GM12892 (cell line): ENCODE results near the gene STK36.

Source experiments
- POLR2A ChIP-seq: IDR thresholded peaks from 2 replicates; pipeline ENCODE4 v1.6.1; 2011; ENCODE audit warnings: low read depth, low read length, control low read depth
- POLR2AphosphoS5 ChIP-seq: IDR thresholded peaks from 2 replicates; pipeline ENCODE4 v1.6.1; 2011; ENCODE audit warnings: low read depth, low read length, control low read depth
- TAF1 ChIP-seq: IDR thresholded peaks from 2 replicates; pipeline ENCODE4 v1.6.1; 2011; ENCODE audit warnings: low read depth, mild to moderate bottlenecking, control low read depth, low read length, borderline replicate concordance

GRCh38 chr2:218732052-218732760, 60.3 kb downstream of the STK36 start:
- TF ChIP-seq POLR2A (no peak), POLR2AphosphoS5 (no peak), TAF1 (no peak)
